CD4-positive, CD25-positive, alpha-beta regulatory T cell (primary cell): ENCODE results near the gene FAM228A. TPM values are rescaled to one million over a fixed set of nuclear protein-coding genes. Genes with fewer than 3 reads are reported as not detected.

Experiments
- ATAC-seq, 2 donors: fragments of 150-1000 bp; cut with Tn5 transposase; one replicate each; pipeline ENCODE4 v1.10.0; 2021; ENCODE audit warnings: low read depth in 2 of 2, moderate number of reproducible peaks in 2 of 2, moderate library complexity in 1 of 2
- DNase-seq, 3 donors: peaks; one replicate each; pipeline versions ENCODE4 v3.0.0 to v3.0.0-alpha.2; 2012 to 2022; ENCODE audit warnings: mixed read lengths in 1 of 3
- H3K27ac ChIP-seq: one replicate; pipeline ENCODE4 v1.7.0; 2013; ENCODE audit warnings: mild to moderate bottlenecking, low read length; ENCODE audit not compliant: insufficient read depth, poor library complexity, severe bottlenecking
- H3K27me3 ChIP-seq: one replicate; pipeline ENCODE4 v1.7.0; 2013; ENCODE audit warnings: low read length; ENCODE audit not compliant: control insufficient read depth, insufficient read depth
- H3K36me3 ChIP-seq: one replicate; pipeline ENCODE4 v1.7.0; 2013; ENCODE audit warnings: mild to moderate bottlenecking, low read length, moderate library complexity; ENCODE audit not compliant: control insufficient read depth, insufficient read depth
- H3K4me1 ChIP-seq: 2 replicates; pipeline ENCODE4 v1.7.0; 2013; ENCODE audit warnings: mild to moderate bottlenecking, low read length; ENCODE audit not compliant: insufficient read depth, control insufficient read depth, poor library complexity, severe bottlenecking
- H3K4me3 ChIP-seq: one replicate; pipeline ENCODE4 v1.7.0; 2013; ENCODE audit warnings: low read depth, mild to moderate bottlenecking, low read length, moderate library complexity
- H3K9me3 ChIP-seq, 2 experiments: 1 replicate in 1 of 2; 2 replicates in 1 of 2; pipeline ENCODE4 v1.7.0; 2013; ENCODE audit warnings: low read length in 2 of 2, mild to moderate bottlenecking in 1 of 2, moderate library complexity in 1 of 2; ENCODE audit not compliant: control insufficient read depth in 2 of 2
- H3K27ac Mint-ChIP-seq, 3 donors: one replicate each; pipeline ENCODE4 v1.8.0; 2020 to 2022; ENCODE audit warnings: mild to moderate bottlenecking in 3 of 3, mixed read lengths in 3 of 3, moderate library complexity in 2 of 3
- H3K27me3 Mint-ChIP-seq: one replicate; pipeline ENCODE4 v1.8.0; 2022; ENCODE audit warnings: mild to moderate bottlenecking, mixed read lengths
- H3K36me3 Mint-ChIP-seq: one replicate; pipeline ENCODE4 v1.8.0; 2020; ENCODE audit warnings: mixed read lengths
- H3K4me1 Mint-ChIP-seq, 4 donors: one replicate each; pipeline ENCODE4 v1.8.0; 2020 to 2022; ENCODE audit warnings: mixed read lengths in 4 of 4, mild to moderate bottlenecking in 1 of 4
- H3K4me3 Mint-ChIP-seq, 4 donors: one replicate each; pipeline ENCODE4 v1.8.0; 2020 to 2022; ENCODE audit warnings: mild to moderate bottlenecking in 4 of 4, mixed read lengths in 4 of 4, moderate library complexity in 3 of 4
- H3K9me3 Mint-ChIP-seq, 7 donors: one replicate each; pipeline ENCODE4 v1.8.0; 2020 to 2022; ENCODE audit warnings: mixed read lengths in 7 of 7, mild to moderate bottlenecking in 3 of 7, moderate library complexity in 2 of 7
- polyA plus RNA-seq, 4 donors: library from polyadenylated mRNA; unstranded; fragments of 300-500 nt; fragmentation: Illumina TruSeq; gene quantifications; one replicate each; pipeline ENCODE4 v1.2.3, GENCODE V29; 2021
- total RNA-seq: library from RNA; stranded (reverse); gene quantifications from one replicate; pipeline ENCODE4 v1.2.3, GENCODE V29; 2022

FAM228A gene
- total and polyA plus RNA-seq, 5 donors from 2014 or later = not detected

- H3K4me1 ChIP-seq = no peaks in the 10 kb centered on the region
- Mint-ChIP-seq H3K27me3 (no peaks in the 10 kb centered on the region), H3K36me3 (peaks cover 84% of the 10 kb centered on the region), H3K4me3 (no peak overlapping the region), H3K9me3 (no peaks in the 10 kb centered on the region), H3K27ac (peak overlapping the region in 1 of 3 donors; percentile 64), H3K4me1 (no peaks in the 10 kb centered on the region)
- H3K36me3 ChIP-seq = peaks cover 79% of the 10 kb centered on the region
- DNase-seq = no peak
- no peak overlapping the region for H3K27ac ChIP-seq
- H3K9me3 ChIP-seq = no peaks in the 10 kb centered on the region
- ATAC-seq = no peak
- no peaks in the 10 kb centered on the region for H3K27me3 ChIP-seq
- no peak overlapping the region for H3K4me3 ChIP-seq
These were observed 31.4 kb downstream of the FAM228A start for GRCh38 chr2:24206242-24206641.

GRCh38 chr2:24206714-24207113, 31.9 kb downstream of the FAM228A start:
- Histone ChIP-seq H3K36me3 (peaks cover 84% of the 10 kb centered on the region), H3K4me1 (no peaks in the 10 kb centered on the region), H3K27ac (no peak overlapping the region), H3K4me3 (no peak overlapping the region), H3K9me3 (no peaks in the 10 kb centered on the region), H3K27me3 (no peaks in the 10 kb centered on the region)
- Mint-ChIP-seq H3K9me3 (no peaks in the 10 kb centered on the region), H3K27me3 (no peaks in the 10 kb centered on the region), H3K27ac (peak overlapping the region in 1 of 3 donors; percentile 15), H3K36me3 (peaks cover 84% of the 10 kb centered on the region), H3K4me1 (no peaks in the 10 kb centered on the region), H3K4me3 (no peak overlapping the region)
- DNase-seq = no peak
- ATAC-seq = no peak

- DNase-seq = no peak
- Mint-ChIP-seq H3K36me3 (peaks cover 86% of the 10 kb centered on the region), H3K4me1 (no peaks in the 10 kb centered on the region), H3K27ac (no peak overlapping the region), H3K9me3 (no peaks in the 10 kb centered on the region), H3K4me3 (no peak overlapping the region), H3K27me3 (no peaks in the 10 kb centered on the region)
- no peak overlapping the region for H3K4me3 ChIP-seq
- no peaks in the 10 kb centered on the region for H3K27me3 ChIP-seq
- peaks cover 90% of the 10 kb centered on the region for H3K36me3 ChIP-seq
- no peak for ATAC-seq
- no peaks in the 10 kb centered on the region for H3K4me1 ChIP-seq
- no peaks in the 10 kb centered on the region for H3K9me3 ChIP-seq
- no peak overlapping the region for H3K27ac ChIP-seq
These were observed 32.5 kb downstream of the FAM228A start for GRCh38 chr2:24207359-24207758.

GRCh38 chr2:24208490-24208889, 33.6 kb downstream of the FAM228A start:
- ATAC-seq (no peak), DNase-seq (no peak)
- no peak overlapping the region for H3K4me3 ChIP-seq
- no peaks in the 10 kb centered on the region for H3K4me1 ChIP-seq
- H3K4me1 Mint-ChIP-seq = peaks cover 0 to 2% (median 0%) of the 10 kb centered on the region in 4 donors
- H3K9me3 ChIP-seq = no peaks in the 10 kb centered on the region
- no peak overlapping the region for H3K4me3 Mint-ChIP-seq
- H3K36me3 Mint-ChIP-seq = peaks cover 84% of the 10 kb centered on the region
- peaks cover 90% of the 10 kb centered on the region for H3K36me3 ChIP-seq
- peak overlapping the region in 1 of 3 donors; percentile 55 for H3K27ac Mint-ChIP-seq
- no peaks in the 10 kb centered on the region for H3K27me3 ChIP-seq
- H3K9me3 Mint-ChIP-seq = no peaks in the 10 kb centered on the region
- H3K27ac ChIP-seq = no peak overlapping the region
- no peaks in the 10 kb centered on the region for H3K27me3 Mint-ChIP-seq

- DNase-seq = no peak
- H3K4me1 Mint-ChIP-seq = peaks cover 0 to 5% (median 1%) of the 10 kb centered on the region in 4 donors
- H3K4me3 ChIP-seq = no peak overlapping the region
- H3K9me3 ChIP-seq = no peaks in the 10 kb centered on the region
- H3K27ac Mint-ChIP-seq = no peak overlapping the region
- no peaks in the 10 kb centered on the region for H3K9me3 Mint-ChIP-seq
- no peak overlapping the region for H3K27ac ChIP-seq
- no peaks in the 10 kb centered on the region for H3K4me1 ChIP-seq
- H3K27me3 ChIP-seq = no peaks in the 10 kb centered on the region
- ATAC-seq = no peak
- H3K27me3 Mint-ChIP-seq = no peaks in the 10 kb centered on the region
- no peak overlapping the region for H3K4me3 Mint-ChIP-seq
- peaks cover 88% of the 10 kb centered on the region for H3K36me3 ChIP-seq
- H3K36me3 Mint-ChIP-seq = peaks cover 79% of the 10 kb centered on the region
These were observed 34.7 kb downstream of the FAM228A start for GRCh38 chr2:24209389-24210105.

GRCh38 chr2:24210106-24210455, 35.2 kb downstream of the FAM228A start:
- H3K36me3 Mint-ChIP-seq = peaks cover 73% of the 10 kb centered on the region
- no peak for ATAC-seq

GRCh38 chr2:24210723-24211122, 35.9 kb downstream of the FAM228A start:
- no peaks in the 10 kb centered on the region for H3K9me3 ChIP-seq
- Mint-ChIP-seq H3K4me3 (no peak overlapping the region), H3K9me3 (no peaks in the 10 kb centered on the region), H3K4me1 (peaks cover 0 to 11% (median 9%) of the 10 kb centered on the region in 4 donors), H3K27me3 (no peaks in the 10 kb centered on the region), H3K27ac (peak overlapping the region in 1 of 3 donors; percentile 75), H3K36me3 (peaks cover 68% of the 10 kb centered on the region)
- no peak overlapping the region for H3K27ac ChIP-seq
- no peaks in the 10 kb centered on the region for H3K27me3 ChIP-seq
- H3K36me3 ChIP-seq = peaks cover 78% of the 10 kb centered on the region
- no peak for DNase-seq
- H3K4me3 ChIP-seq = no peak overlapping the region
- no peak for ATAC-seq
- peaks cover 5% of the 10 kb centered on the region for H3K4me1 ChIP-seq

More at GRCh38 chr2:24210106-24210455, 35.2 kb downstream of the FAM228A start:
- Mint-ChIP-seq H3K4me3 (no peak overlapping the region), H3K9me3 (no peaks in the 10 kb centered on the region), H3K27me3 (no peaks in the 10 kb centered on the region), H3K4me1 (peaks cover 0 to 8% (median 6%) of the 10 kb centered on the region in 4 donors), H3K27ac (no peak overlapping the region)
- no peak for DNase-seq
- Histone ChIP-seq H3K4me3 (no peak overlapping the region), H3K9me3 (no peaks in the 10 kb centered on the region), H3K36me3 (peaks cover 82% of the 10 kb centered on the region), H3K27ac (no peak overlapping the region), H3K4me1 (peaks cover 2% of the 10 kb centered on the region), H3K27me3 (no peaks in the 10 kb centered on the region)

- Histone ChIP-seq H3K4me1 (peaks cover 5% of the 10 kb centered on the region), H3K4me3 (no peak overlapping the region), H3K27me3 (no peaks in the 10 kb centered on the region), H3K27ac (no peak overlapping the region), H3K36me3 (peaks cover 81% of the 10 kb centered on the region), H3K9me3 (no peaks in the 10 kb centered on the region)
- peaks cover 0 to 13% (median 10%) of the 10 kb centered on the region in 4 donors for H3K4me1 Mint-ChIP-seq
- peaks cover 69% of the 10 kb centered on the region for H3K36me3 Mint-ChIP-seq
- H3K4me3 Mint-ChIP-seq = no peak overlapping the region
- no peaks in the 10 kb centered on the region for H3K27me3 Mint-ChIP-seq
- no peak for DNase-seq
- ATAC-seq = no peak
- no peaks in the 10 kb centered on the region for H3K9me3 Mint-ChIP-seq
- H3K27ac Mint-ChIP-seq = no peak overlapping the region
These were observed 36.6 kb downstream of the FAM228A start for GRCh38 chr2:24211408-24211807.
